NT2/D1 (cell line): ENCODE measurements around the gene NTM.

Experiments used
- YY1 ChIP-seq: IDR thresholded peaks from 2 replicates; pipeline ENCODE4 v1.6.1; 2011; ENCODE audit not compliant: insufficient read length, insufficient read depth
- ZNF274 ChIP-seq: IDR thresholded peaks from 2 replicates; pipeline ENCODE4 v1.6.1; 2011; ENCODE audit warnings: mild to moderate bottlenecking, low read depth, low read length

- no peak for TF ChIP-seq YY1
- TF ChIP-seq ZNF274, result no peak
Measured at GRCh38 chr11:132263875-132264274, 893.5 kb downstream of the NTM start.
